ENCODE results near the gene AKNAD1.
"Not testable (repeated sequence)": the region's sequence is repeated elsewhere in the genome, so short reads cannot be mapped to it uniquely, and the experiment has no call there.

The AKNAD1 gene, protein sequence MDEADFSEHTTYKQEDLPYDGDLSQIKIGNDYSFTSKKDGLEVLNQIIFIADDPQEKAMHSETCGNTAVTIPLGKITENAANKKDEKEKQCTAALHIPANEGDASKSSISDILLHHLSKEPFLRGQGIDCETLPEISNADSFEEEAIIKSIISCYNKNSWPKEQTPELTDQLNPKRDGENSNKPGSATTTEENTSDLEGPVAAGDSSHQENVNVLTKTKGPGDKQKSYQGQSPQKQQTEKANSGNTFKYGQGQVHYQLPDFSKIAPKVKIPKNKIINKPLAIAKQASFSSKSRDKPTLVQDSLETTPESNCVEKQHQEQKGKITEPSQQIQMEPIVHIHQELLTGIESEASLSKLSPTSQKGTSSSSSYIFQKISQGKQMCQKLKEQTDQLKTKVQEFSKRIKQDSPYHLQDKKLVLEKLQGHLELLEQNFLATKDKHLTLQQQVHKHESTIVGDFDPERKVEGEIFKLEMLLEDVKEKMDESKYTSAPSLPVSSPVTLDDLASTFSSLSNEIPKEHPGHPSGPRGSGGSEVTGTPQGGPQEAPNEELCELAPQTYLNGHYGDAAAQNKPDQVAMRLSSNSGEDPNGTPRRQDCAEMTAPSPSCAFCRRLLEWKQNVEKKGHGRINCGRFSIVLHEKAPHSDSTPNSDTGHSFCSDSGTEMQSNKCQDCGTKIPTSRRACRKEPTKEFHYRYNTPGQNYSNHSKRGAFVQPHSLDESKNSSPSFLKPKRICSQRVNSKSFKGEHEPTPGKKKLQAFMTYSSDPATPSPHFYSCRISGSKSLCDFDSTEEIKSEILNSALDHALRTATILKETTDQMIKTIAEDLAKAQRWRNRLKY

DNA sequence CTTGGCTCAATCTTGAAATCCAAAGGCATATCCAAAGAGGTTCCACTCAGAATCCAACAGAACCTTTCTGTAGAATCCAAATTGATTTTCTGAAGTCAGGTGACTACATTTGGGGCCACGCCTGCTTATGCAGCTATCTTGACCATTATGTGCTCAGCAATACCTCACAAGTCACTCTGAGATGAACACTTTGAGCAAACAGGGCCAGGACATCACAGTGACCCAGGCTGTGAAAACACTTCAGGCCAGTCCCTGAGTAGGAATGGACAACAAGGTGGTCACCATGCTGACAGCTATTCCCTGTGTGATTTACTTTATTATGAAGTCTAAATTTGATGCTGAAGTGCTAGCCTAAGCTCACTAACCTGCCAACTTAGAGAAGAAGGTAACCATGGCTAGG, at the start of gene AKNAD1:
Gene AKNAD1, minus strand, starts transcription at position 101 of the 400 bp plus-strand sequence. CDS start 4,430 bp downstream, outside the sequence.
- DNase-seq (ENCODE audit: extremely low read depth in 1 of 2, low read depth in 1 of 2): no peak

DNA sequence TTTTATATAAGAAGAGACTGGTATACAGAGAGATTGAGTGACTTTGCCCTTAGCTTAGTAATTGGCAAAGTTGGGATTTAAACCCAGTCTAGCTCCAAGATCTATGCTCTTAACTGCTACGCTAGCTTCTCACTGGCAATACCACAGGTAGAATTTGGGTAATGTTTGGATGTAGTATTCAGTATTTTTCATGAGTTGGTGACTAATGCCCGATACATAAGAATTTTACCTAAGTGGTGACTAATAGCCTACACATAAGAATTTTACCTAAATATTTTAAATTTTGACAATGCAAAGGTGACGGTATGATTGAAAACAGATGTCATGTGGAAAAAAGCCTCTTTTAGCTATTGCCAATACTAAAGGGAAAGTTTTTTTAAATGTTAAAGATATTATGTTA, 44.2 kb upstream of the AKNAD1 start:
- DNase-seq (ENCODE audit: extremely low read depth in 1 of 2, low read depth in 1 of 2): no peak

DNA sequence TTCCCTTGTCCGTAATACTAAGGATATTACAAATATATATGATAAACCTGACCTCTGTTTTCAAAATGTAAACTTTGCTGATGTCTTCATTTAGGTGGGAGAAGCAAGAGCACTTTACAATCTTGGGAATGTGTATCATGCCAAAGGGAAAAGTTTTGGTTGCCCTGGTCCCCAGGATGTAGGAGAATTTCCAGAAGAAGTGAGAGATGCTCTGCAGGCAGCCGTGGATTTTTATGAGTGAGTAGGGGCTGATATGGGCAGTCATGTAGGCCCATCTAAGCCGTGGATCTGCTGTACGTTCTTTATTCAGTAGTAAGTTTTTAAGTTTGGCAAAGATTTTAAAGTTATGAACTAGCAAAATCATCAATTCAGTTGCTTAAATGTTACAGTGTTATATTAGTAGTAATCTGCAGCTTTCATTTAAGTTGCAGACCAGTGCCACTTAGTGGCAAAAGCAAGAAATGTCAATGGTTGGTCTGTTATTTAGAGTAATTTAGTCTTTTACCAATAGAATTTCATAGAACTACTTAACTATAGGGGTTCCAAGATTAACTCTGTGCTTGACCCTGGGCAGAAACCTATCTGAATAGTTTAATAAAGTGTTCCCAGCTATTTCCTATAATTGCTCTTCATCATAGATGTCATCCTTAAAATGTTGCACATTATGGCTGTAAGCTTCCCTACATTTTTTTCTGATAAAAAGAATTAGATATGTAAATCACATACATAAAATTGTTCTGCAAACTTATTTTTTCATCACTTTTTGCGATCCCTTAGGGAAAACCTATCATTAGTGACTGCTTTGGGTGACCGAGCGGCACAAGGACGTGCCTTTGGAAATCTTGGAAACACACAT, 41.2 kb upstream of the AKNAD1 start:
- no peak for DNase-seq (ENCODE audit: extremely low read depth in 1 of 2, low read depth in 1 of 2)

DNA sequence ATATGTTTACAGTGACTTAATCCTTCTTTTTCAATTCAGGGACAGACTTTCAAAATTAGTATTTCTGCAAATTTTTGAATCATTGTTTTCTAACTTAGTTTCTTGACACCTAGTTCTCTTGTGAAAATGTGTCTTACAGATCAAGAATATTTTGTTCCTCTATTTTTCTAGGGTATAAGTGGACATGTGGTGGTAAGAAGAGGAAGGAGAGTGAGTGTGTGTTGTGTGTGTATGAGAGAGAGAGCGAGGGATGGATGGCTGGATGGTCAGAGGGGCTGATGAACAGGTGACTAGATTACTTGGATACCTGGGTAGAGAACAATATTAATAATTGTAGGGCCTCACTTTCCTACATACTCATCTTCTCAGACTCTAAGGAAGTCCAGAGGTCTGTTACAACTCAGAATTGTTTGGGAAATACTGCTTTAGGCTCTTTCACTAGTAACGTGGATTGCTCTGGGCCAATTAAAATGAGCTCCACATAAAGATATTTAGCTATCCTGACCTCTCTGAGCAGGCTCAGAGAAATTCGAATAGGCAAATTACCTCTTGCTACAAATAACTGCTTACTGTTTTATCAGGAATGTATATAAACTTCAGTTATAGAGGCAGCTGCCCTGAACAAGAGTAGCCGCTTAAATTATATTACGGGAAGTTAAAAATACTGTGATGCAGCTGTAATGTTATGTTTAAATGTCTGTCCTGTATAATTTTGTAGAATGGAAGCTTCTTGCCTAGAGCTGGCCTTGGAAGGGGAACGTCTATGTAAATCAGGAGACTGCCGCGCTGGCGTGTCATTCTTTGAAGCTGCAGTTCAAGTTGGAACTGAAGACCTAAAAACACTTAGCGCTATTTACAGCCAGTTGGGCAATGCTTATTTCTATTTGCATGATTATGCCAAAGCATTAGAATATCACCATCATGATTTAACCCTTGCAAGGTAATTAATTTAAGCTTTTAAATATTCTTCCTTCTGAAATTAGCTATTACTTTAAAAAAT, 39.6 kb upstream of the AKNAD1 start:
- DNase-seq (ENCODE audit: extremely low read depth in 1 of 2, low read depth in 1 of 2): no peak

DNA sequence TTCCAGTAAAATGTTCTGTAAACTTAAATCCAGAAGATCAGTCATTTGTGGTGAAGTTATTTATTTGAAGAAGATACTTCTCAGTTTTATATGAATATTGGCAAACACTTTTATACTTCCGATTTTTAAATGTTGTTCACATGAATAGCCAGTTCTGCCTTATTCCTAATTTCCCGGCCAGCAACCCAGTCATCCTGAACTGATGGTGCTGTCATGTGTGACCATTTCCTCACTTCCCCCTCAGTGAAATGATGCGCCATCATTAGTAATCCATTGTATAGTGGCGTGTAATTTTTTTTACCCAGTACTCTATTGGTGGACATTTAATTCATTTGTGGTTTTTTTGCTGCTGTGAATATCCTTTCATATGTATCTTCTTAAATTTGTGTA, 36.2 kb upstream of the AKNAD1 start:
- no peak for DNase-seq (ENCODE audit: extremely low read depth in 1 of 2, low read depth in 1 of 2)

DNA sequence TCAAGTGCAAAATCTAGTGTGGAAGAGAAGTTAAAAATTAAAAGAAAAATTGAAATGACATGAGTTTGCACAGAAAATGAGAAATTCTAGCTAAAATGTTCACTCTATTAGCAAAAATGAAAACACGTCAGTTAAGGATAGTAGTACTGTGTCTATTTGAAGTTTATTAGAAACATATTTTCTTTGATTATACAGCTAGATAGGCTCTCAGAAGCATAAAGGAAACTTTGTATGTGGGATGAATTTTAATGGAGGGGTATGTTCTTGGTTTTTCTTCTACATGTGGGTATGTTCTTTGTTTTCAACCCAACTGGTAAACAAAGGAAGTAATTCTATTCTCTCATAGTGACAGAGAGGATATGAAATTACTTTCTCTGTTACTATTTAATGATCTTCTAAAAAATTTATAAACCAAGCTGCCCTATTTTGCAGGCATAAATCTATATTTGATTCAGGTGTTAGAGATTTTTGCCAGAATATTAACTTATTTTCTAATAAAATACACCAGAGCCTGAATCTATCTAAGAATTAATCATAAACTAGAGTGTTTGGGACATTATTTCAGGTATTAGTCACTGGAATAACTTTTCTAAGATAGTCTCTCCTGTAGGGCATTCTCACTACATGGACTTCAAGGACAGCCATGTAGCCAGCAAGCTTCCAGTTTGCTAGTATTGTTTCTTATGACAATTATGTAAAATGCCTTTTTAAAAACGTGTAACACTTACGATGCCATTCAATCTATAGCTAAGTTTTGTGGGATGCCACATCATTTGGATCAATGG, 35.7 kb upstream of the AKNAD1 start:
- no peak for DNase-seq (ENCODE audit: extremely low read depth in 1 of 2, low read depth in 1 of 2)

DNA sequence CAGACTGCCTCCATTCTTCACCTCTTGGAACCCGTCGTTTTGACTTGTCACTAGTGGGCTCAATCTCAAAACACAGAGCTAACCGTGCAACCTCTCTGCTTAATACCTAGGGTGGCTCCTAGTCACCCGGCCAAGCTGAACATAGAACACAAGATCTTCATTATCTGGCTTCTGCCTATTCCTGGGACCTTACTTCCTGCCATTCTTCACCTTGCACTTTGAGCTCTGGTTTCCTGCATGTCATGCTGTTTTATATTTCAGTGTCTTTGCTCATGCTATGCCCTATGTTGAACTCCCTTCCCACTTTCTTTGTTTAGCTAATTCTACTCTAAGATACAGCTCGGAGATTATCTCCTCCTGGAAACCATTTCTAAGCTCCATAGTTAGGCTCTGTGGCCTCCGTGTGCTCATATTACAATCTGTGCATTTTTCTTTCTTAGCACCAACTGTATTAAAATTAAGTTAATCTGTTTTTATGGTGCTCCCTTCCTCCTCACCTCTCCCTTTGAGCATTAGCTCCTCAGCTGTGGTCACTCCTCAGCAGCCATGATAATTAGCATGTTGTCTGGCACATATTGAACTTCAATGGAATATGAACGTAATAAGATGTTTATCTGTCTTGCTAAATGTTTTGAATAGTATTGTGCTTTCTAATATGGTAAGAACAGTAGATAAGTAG, 33.0 kb upstream of the AKNAD1 start:
- DNase-seq (ENCODE audit: extremely low read depth in 1 of 2, low read depth in 1 of 2): no peak

DNA sequence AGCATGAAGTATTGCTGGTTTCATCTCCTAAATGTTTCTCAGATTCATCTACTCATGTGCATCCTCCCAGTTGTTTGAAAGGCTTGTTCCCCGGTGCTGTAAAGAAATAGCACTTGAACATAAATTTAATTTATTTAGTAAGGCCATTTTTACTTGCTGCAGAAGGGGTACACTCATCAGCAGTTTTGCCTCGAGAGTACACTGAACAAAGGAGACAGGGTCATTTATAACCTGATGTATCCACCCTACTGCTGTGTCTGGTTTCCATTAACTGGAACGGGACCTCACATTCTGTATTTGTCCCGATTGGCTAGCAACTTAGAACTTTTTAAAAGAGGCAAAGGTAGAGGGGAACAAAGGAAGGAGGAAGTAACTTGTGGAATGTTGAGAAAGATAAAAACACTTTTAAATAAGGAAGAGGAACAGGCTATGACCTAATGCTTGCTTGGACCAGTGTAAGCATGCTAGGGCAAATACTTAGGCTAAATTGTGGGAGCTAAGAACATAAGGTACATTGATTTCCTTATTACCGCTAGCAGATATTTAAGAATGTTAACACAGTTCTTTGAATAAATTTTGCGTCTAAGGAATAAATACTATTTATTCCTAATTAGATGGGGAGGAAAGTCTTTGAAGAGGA, 32.2 kb upstream of the AKNAD1 start:
- not testable (repeated sequence) for DNase-seq (ENCODE audit: extremely low read depth in 1 of 2, low read depth in 1 of 2)

DNA sequence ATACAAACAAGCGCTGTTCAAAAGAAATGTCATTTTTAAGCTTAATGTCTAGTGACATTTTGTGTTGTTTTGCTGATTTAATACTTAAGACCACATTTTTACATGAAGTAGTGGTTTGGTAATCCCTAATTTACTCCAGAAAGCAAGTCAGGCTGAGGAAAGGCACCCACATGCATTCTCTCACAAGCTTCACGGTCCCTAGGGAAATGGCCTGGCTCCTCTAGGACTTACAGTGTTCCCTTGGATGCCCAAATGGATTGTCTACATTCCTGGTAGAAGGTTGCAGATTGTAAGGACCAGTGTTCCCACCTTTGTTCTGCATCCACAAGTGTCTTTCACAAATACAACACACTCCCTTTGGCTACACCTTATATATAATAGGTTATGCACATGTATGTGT, 29.4 kb upstream of the AKNAD1 start:
- DNase-seq (ENCODE audit: extremely low read depth in 1 of 2, low read depth in 1 of 2): no peak

DNA sequence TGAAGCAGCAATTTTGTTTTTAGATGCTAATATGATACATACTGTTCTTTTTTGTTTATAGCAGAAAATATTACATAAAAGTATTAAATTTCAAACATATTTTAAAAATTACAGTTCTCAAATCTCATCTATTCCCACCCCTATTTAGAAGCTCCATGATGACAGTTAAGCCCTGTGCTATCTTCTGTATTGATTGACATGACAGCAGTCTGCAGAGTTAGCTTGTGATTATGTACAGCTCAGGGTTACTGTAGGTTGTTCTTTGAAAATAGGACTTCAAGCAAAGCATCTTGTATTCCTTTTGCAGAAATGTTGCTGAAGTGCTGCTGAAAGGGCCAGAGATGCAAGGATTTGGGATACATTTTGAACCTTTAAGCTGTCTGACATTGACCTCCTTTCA, 28.1 kb upstream of the AKNAD1 start:
- DNase-seq (ENCODE audit: extremely low read depth in 1 of 2, low read depth in 1 of 2): no peak

DNA sequence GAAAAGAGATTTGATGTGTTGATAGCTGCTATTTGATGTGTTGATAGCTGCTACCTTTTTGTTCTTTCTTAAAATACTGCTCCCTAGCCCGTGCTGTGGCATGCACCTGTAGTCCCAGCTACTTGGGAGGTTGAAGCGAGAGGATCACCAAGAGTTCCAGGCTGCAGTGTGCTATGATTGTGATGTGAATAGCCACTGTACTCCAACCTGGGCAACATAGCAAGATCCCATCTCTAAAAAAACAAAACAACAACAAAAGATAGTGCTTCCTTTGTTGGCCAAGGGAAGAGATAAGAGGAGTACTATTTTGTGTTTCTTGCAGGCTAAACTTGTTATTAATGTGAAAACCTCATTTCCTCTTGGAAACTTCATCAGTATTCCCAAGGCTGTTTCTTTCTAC, 25.9 kb upstream of the AKNAD1 start:
- no peak for DNase-seq (ENCODE audit: extremely low read depth in 1 of 2, low read depth in 1 of 2)

DNA sequence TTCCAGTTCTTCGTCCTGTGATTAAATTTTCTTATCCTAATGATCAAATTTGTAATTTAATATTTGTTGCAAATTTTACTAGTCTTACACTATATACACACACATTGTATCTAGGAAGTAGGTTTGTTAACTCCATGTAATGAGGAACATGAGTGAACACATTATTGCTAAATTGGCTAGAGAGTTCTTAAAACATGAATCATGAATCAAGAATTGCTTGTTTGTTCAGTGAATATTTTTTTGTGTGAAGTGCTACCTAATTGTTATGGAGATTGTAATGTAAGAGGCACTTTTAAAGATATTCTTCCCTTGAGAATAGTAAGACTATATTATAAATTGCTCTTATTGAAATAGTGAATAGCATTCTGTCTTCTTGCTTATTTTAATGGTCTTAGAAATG, 24.5 kb upstream of the AKNAD1 start:
- no peak for DNase-seq (ENCODE audit: extremely low read depth in 1 of 2, low read depth in 1 of 2)

DNA sequence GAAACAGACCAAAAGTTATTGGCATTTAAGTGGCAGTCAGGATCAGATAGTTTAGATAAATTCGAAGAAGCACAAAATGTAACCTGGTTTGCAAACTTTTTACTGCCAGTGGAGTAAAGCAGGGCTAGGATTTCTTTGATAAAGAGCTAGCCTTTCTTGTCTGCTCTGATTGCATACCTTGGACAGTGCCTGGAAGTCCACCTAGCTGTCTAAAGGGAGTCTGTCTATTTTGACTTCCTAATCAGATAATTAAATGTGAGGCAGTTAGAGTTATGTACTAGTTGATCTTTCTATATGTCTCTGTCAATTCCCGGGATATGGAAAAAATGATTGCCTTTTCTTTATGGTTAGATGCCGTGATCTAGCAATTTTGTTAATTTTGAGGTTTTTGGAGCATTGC, 24.0 kb upstream of the AKNAD1 start:
- no peak for DNase-seq (ENCODE audit: extremely low read depth in 1 of 2, low read depth in 1 of 2)

DNA sequence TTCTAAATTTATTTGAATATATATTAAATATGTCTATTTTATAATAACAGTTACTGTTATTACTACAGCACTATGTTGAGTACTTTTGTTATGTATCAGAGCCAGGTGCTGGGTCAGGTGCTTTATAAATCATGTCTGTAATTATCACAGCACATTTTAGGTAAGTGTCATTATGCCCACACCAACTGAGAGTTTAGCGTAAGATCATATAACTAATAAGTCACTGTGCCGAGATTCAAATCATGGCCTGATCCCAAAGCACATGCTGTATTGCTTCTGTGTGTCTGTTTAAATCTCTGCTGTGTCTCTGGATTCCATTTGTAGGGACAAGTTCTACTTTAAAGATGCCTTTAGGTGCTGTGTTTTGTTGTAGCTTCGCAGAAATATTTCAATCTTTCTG, 21.8 kb upstream of the AKNAD1 start:
- DNase-seq (ENCODE audit: extremely low read depth in 1 of 2, low read depth in 1 of 2): no peak

DNA sequence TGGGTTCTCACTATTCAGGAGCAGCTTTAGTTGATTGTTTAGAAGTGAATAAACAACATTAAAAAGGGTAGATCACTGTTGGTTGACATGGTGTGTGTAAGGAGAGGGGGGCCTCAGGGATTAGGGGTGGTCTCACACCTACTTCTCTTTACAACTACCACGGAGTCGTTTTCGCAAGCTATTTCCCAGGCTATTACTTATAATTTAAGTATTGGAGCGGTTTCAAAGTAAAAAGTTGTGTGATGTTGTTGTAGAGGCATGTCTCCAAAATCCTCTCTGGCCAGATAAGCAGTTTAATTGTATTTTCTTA, 21.2 kb upstream of the AKNAD1 start:
- no peak for DNase-seq (ENCODE audit: extremely low read depth in 1 of 2, low read depth in 1 of 2)

DNA sequence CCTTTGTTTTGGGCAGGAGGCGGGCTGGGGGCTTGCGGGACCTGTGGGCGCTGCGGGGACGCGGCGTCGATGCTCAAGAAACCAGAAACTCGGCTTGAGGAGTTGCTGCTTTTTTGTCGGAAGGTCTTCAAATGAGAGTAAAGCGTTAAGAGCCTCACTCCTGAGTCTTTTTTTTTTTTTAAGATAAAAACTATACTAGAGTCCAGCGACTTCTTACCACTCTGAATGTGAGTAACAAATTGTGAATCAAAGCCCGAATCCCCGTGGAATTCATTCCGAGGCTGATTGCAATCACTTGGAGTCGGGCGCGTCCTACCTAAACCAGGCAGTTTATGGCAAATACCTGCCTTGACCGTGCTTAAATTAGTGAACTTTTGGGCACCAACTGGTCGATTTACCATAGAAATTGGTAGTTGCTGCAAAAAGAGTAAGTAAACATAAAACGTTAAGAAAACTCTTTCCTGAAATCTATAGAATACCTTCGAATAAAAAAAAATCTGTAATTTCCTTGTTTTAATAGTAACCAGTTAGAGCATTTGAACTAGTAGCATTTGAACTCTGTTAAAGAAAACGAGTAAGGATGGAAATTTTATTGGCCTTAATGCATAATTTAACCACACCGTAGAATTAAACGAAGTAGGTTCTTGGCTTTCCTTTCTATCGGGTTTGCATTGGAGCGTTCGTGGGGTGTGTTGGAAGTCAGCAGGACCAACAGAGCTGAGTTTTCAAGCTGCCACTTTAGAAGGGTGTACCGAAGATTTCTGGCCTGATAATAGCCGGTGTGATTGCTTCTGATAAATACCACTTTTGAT, 20.7 kb upstream of the AKNAD1 start:
- DNase-seq (ENCODE audit: extremely low read depth in 1 of 2, low read depth in 1 of 2): no peak

DNA sequence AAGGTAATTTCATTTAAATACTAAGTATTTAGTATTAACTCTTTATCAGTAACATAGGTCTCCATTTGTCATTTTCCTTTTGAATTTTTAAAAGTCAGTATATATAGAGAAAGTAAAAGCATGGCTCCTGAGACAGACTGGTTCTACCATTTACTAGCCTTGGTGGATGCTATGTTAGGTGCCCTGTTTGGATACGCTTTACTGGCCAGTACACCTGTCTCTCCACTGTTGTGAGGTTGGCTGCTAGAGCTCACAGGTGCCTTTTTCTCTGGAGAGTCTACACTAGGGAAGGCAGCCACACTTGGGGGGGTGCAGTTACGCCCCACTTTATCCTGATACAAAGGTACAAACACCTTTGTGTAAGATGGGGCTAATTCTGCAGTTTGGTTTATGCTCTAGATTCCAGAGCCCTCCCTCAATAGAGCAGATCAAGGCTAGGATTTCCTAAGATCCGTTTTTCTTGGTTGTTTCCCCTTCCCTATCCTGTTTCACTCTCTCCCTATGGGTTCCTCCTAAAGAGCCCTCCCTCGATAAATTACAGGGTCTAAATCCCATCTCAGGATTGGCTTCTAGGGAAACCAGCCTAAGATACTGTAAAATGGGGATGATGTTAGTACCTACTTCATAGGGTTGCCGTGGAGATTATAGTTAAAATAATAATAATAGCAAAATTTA, 14.3 kb upstream of the AKNAD1 start:
- DNase-seq (ENCODE audit: extremely low read depth in 1 of 2, low read depth in 1 of 2): no peak
